Peyer's patch (tissue), 4 donors: ENCODE data around the gene GALNT12.

Source experiments
- CTCF ChIP-seq, 6 experiments: fragments of 450-650 bp in 4 of 6; fragments of 200-600 bp in 2 of 6; sonication (generic) in 1 of 6; IDR thresholded peaks; one replicate each; pipeline ENCODE4 v1.5.1; 2017 to 2019; ENCODE audit warnings: antibody characterized with exemption in 6 of 6, mild to moderate bottlenecking in 3 of 6, moderate library complexity in 1 of 6
- POLR2A ChIP-seq, 2 donors: fragments of 450-650 bp; IDR thresholded peaks; one replicate each; pipeline ENCODE4 v1.5.1; 2017; ENCODE audit warnings: antibody characterized with exemption in 2 of 2, mild to moderate bottlenecking in 2 of 2, moderate library complexity in 2 of 2

DNA sequence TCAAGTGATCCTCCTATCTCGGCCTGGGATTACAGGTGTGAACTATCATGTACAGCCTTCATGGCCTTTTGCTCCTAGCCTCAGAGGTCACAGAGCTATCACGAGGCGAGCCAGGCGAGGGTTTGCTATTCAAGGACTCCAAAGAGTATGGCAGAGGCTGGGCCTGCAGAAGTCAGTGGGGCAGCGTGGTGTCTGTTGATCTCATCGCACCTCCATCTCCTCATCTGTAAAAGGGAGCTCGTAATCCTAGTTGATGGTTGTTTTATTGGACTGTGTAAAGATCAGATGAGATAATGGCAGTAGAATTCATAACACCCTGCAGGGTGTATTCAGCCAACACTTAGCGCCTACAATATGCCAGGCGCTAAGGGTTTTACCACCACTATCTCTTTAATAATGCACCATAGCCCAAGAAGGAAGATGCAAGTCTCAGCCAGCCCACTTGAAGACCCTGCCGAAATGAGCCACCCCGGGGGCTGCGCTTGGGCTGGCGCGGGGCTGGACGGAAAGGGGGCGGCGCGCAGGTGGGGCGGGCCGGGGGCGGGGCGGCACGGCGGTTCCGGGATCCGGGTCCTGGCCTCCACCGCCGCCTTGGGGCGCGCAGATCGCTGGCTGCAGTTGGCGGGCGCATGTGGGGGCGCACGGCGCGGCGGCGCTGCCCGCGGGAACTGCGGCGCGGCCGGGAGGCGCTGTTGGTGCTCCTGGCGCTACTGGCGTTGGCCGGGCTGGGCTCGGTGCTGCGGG is at the start of gene GALNT12:
- TF ChIP-seq CTCF (IDR thresholded peaks at IDR 0.05) (peak in 2 of 6 experiments; percentile 8 to 19), POLR2A (IDR thresholded peaks at IDR 0.05) (peak; percentile 53 to 54)
